ENCODE measurements around the gene C6orf141. TPM values are rescaled to one million over a fixed set of nuclear protein-coding genes. Genes with fewer than 3 reads are reported as not detected.
A peak's percentile ranks its signal among the peaks of the same experiment; 100 is the strongest.

Gene C6orf141
- total and polyA plus RNA-seq, 2 of the 13 experiments (the other 11 are each of a cell fraction or from before 2014, with no cell fraction given), result 0.07 TPM; not detected in 1

DNA sequence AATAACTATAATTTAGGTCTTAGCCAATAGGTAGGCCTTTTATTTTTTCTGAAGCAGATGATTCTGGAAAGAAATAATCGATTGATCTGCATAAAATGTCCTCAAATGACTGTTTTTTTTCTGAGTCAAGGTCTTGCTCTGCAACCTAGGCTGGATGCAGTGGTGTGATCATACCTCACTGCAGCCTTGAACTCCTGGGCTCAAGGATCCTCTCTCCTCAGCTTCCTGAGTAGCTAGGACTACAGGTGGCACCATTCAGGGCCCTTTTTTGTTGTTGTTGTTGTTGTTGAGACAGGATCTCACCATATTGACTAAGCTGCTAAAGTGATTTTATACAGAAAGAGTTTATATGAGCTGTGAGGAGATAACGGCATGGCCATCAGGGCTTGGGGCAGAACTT is 32.5 kb upstream of the C6orf141 start:
- H3K27me3 ChIP-seq (ENCODE audit: control insufficient read depth in 1 of 2, insufficient read depth in 2 of 2, low read length in 2 of 2), result no peaks in the 10 kb centered on the region
- no TSS peak for BruUV-seq (replicated peaks)
- ChIA-PET POLR2A (no interaction called here), CTCF (ENCODE audit: low intra/inter-chr PET ratio, low total read pairs) (no interaction called here)
- H3K27ac ChIP-seq (ENCODE audit: extremely low read length, insufficient read depth, low read length), result no peak overlapping the region
- H3K9ac ChIP-seq (ENCODE audit: insufficient read depth, low read depth, low read length), result no peak overlapping the region
- no peaks in the 10 kb centered on the region for H3K79me2 ChIP-seq (ENCODE audit: insufficient read depth, low read length)
- no peak for ATAC-seq
- H3K4me2 ChIP-seq (ENCODE audit: low read depth, low read length), result no peak overlapping the region
- FAIRE-seq, result no peak
- no peaks in the 10 kb centered on the region for H3K36me3 ChIP-seq (replicated peaks in 1 of 2; ENCODE audit: control insufficient read depth in 1 of 2, insufficient read depth in 2 of 2, low read length in 2 of 2)
- no peaks in the 10 kb centered on the region for H4K20me1 ChIP-seq (ENCODE audit: insufficient read depth, low read length)
- no peaks in the 10 kb centered on the region for H3K9me3 ChIP-seq (ENCODE audit: low read length)
- intact Hi-C loops (cut with micrococcal nuclease; ENCODE audit: unreplicated experiment), result no loop called here
- H3K4me3 ChIP-seq (replicated peaks in 1 of 3; ENCODE audit: insufficient read depth in 1 of 3, low read depth in 2 of 3, low read length in 3 of 3), result no peak overlapping the region
- H3K4me1 ChIP-seq (ENCODE audit: insufficient read depth, low read length), result peaks cover 57% of the 10 kb centered on the region
- 63% methylated on average over 2 of the region's 2 CpGs for WGBS (ENCODE audit: low lambda C conversion rate)
- in situ Hi-C loops (cut with HindIII; ENCODE audit: extremely low pct_ligation_motif_present, low pct_unique_long_range_greater_than_20kb), result no loop called here
- no peak overlapping the region for H2AFZ ChIP-seq (ENCODE audit: low read length)
- DNase-seq (ENCODE audit: low spot score), result no peak
- TF ChIP-seq JUNB (CRISPR knock-in tag; IDR thresholded peaks at IDR 0.05; ENCODE audit: borderline replicate concordance) (no peak), NCOA2 (CRISPR knock-in tag; IDR thresholded peaks at IDR 0.05) (peak; percentile 67; the same call in 1 of the 2 replicates), FOXJ3 (CRISPR knock-in tag; IDR thresholded peaks at IDR 0.05; ENCODE audit: borderline replicate concordance) (no peak), SIN3B (IDR thresholded peaks at IDR 0.05; ENCODE audit: low read length) (no peak), RARA (CRISPR knock-in tag; IDR thresholded peaks at IDR 0.05) (peak; percentile 53; the same call in 1 of the 2 replicates), HCFC1 (IDR thresholded peaks at IDR 0.05; ENCODE audit: low read depth, low read length) (no peak), SALL1 (CRISPR knock-in tag; IDR thresholded peaks at IDR 0.05) (peak; percentile 67), XRCC5 (optimal IDR thresholded peaks at IDR 0.05; ENCODE audit: low read length) (no peak), EP300 (IDR thresholded peaks at IDR 0.05; ENCODE audit: low read depth in 2 of 2, low read length in 2 of 2) (peak in 1 of 2 experiments; percentile 27; a peak in 1 of 4 replicates), EP300 (CRISPR knock-in tag; IDR thresholded peaks at IDR 0.05; ENCODE audit: borderline replicate concordance) (no peak), ZNF749 (CRISPR knock-in tag; IDR thresholded peaks at IDR 0.05; ENCODE audit: borderline replicate concordance) (no peak), POGZ (CRISPR knock-in tag; IDR thresholded peaks at IDR 0.05) (peak; percentile 27; the same call in 1 of the 2 replicates), ETV6 (CRISPR knock-in tag; conservative IDR thresholded peaks at IDR 0.05) (no peak), ZKSCAN8 (CRISPR knock-in tag; IDR thresholded peaks at IDR 0.05; ENCODE audit: borderline replicate concordance) (no peak), ZNF878 (CRISPR knock-in tag; IDR thresholded peaks at IDR 0.05) (0 out of 2 replicates have a peak, but pooled peaks have one; percentile 37)
- TF ChIP-seq, protein P1, sequence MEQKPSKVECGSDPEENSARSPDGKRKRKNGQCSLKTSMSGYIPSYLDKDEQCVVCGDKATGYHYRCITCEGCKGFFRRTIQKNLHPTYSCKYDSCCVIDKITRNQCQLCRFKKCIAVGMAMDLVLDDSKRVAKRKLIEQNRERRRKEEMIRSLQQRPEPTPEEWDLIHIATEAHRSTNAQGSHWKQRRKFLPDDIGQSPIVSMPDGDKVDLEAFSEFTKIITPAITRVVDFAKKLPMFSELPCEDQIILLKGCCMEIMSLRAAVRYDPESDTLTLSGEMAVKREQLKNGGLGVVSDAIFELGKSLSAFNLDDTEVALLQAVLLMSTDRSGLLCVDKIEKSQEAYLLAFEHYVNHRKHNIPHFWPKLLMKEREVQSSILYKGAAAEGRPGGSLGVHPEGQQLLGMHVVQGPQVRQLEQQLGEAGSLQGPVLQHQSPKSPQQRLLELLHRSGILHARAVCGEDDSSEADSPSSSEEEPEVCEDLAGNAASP (CRISPR knock-in tag; IDR thresholded peaks at IDR 0.05; ENCODE audit: borderline replicate concordance), result peak; percentile 67; the same call in 1 of the 2 replicates
- TF ChIP-seq, protein P2, sequence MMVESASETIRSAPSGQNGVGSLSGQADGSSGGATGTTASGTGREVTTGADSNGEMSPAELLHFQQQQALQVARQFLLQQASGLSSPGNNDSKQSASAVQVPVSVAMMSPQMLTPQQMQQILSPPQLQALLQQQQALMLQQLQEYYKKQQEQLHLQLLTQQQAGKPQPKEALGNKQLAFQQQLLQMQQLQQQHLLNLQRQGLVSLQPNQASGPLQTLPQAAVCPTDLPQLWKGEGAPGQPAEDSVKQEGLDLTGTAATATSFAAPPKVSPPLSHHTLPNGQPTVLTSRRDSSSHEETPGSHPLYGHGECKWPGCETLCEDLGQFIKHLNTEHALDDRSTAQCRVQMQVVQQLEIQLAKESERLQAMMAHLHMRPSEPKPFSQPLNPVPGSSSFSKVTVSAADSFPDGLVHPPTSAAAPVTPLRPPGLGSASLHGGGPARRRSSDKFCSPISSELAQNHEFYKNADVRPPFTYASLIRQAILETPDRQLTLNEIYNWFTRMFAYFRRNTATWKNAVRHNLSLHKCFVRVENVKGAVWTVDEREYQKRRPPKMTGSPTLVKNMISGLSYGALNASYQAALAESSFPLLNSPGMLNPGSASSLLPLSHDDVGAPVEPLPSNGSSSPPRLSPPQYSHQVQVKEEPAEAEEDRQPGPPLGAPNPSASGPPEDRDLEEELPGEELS (CRISPR knock-in tag; IDR thresholded peaks at IDR 0.05), result 0 out of 2 replicates have a peak, but pooled peaks have one; percentile 29
- TF ChIP-seq, protein P3, sequence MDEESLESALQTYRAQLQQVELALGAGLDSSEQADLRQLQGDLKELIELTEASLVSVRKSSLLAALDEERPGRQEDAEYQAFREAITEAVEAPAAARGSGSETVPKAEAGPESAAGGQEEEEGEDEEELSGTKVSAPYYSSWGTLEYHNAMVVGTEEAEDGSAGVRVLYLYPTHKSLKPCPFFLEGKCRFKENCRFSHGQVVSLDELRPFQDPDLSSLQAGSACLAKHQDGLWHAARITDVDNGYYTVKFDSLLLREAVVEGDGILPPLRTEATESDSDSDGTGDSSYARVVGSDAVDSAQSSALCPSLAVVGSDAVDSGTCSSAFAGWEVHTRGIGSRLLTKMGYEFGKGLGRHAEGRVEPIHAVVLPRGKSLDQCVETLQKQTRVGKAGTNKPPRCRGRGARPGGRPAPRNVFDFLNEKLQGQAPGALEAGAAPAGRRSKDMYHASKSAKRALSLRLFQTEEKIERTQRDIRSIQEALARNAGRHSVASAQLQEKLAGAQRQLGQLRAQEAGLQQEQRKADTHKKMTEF (CRISPR knock-in tag; IDR thresholded peaks at IDR 0.05), result peak; percentile 38; the same call in 1 of the 2 replicates

Data from HepG2 (cell line).